VCaP (cell line): ENCODE data around the gene EPHB1.

Experiments used
- H3K27ac ChIP-seq: fragments of 450-650 bp; 2 replicates; pipeline ENCODE4 v1.5.1; 2017
- CTCF ChIP-seq: fragments of 450-650 bp; conservative IDR thresholded peaks from 2 replicates; pipeline ENCODE4 v1.5.1; 2017; ENCODE audit warnings: mild to moderate bottlenecking, moderate library complexity

EPHB1 gene

GRCh38 chr3:134918441-134918840 is 123.4 kb downstream of the EPHB1 start:
- TF ChIP-seq CTCF: no peak
- H3K27ac ChIP-seq: no peak overlapping the region

DNA sequence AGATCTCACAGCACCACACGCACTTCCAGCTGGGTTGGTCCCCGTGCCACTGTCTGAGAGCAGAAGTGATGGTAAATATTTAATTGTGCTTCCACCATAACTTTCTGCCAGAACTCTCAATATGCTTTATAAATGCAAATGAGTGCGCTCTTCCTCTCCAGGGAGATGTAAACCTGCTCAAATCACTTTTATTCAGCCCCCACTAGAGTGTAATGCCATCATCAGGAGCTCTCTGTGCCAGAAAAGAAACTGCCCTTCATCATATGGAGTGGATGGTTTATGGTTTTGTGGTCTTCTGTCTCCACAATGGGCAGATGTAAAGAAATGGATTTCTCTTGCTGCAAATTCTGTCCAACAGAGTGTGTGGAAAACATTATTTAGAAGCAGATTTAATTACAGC is 127.0 kb downstream of the EPHB1 start:
- H3K27ac ChIP-seq: no peak overlapping the region
- no peak for TF ChIP-seq CTCF

- TF ChIP-seq CTCF: no peak
Measured at GRCh38 chr3:134922866-134923265, 127.8 kb downstream of the EPHB1 start.

GRCh38 chr3:134923286-134923685 is 128.2 kb downstream of the EPHB1 start:
- H3K27ac ChIP-seq: no peak overlapping the region
- TF ChIP-seq CTCF: no peak

More at GRCh38 chr3:134922866-134923265, 127.8 kb downstream of the EPHB1 start:
- H3K27ac ChIP-seq: no peak overlapping the region

- H3K27ac ChIP-seq: no peak overlapping the region
- no peak for TF ChIP-seq CTCF
Measured at GRCh38 chr3:134927599-134927998, 132.5 kb downstream of the EPHB1 start.

DNA sequence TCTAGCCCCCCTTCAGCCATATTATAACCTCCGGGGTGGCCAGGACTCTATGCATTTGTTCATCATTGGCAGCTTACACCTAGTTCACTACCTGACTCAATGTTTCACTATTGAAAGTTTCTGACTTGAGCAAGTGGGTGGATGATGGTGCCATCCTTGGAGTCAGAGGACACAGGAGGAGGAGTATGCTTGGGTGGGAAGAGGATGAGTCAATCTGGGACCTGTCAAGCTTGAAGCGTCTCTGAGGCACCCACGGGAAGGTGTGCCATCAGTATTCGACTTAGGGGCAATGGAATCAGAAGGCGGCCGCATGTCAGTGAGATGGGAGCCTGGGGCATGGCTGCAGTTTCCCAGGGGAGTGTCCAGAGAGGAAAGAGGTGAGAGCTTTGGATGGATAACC is 133.3 kb downstream of the EPHB1 start:
- no peak overlapping the region for H3K27ac ChIP-seq
- no peak for TF ChIP-seq CTCF

DNA sequence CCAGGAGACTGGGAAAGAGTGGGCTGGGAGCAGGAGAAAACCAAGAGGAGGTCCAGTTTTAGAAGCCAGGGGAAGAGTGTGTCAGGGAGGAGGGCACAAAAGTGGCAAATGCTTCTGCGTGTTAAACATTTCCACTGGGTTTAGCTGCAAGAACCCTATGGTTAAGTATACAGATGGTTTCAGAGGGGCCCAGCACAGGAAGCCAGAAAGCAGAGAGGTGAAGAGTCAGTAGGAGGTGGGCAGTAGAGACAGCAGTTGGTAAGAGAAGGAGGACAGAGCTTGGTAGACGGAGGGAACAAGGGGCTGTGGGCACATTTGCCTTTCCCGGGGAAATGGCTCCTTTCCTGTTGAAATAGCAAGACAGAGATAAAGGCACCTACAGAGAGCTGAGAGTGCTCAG is 133.8 kb downstream of the EPHB1 start:
- no peak for TF ChIP-seq CTCF

DNA sequence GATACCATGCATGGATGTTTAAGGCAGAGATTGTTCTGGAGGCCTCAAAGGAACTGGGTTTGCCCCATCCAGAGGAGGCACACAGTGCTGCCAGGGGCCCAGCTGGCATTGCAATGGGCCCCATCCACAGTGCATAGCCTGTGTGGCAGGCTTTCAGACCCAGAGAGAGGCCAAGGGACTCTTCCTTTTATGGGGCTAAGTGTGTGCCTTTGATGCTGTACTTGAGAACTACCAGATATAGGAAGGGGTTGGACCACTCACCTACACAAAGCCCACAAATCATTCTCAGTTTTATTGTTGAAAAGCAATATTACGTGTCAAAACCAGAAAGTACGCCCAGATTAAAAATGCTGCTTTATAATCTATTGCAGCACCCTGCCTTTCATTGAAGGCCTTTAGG is 134.9 kb downstream of the EPHB1 start:
- H3K27ac ChIP-seq: no peak overlapping the region
- no peak for TF ChIP-seq CTCF

More for the DNA sequence above, 133.8 kb downstream of the EPHB1 start:
- H3K27ac ChIP-seq: no peak overlapping the region
